ENCODE data around the gene SH2B3.
A peak's percentile ranks its signal among the peaks of the same experiment; 100 is the strongest.
"Not testable (repeated sequence)": the region's sequence is repeated elsewhere in the genome, so short reads cannot be mapped to it uniquely, and the experiment has no call there.

The SH2B3 gene

DNA sequence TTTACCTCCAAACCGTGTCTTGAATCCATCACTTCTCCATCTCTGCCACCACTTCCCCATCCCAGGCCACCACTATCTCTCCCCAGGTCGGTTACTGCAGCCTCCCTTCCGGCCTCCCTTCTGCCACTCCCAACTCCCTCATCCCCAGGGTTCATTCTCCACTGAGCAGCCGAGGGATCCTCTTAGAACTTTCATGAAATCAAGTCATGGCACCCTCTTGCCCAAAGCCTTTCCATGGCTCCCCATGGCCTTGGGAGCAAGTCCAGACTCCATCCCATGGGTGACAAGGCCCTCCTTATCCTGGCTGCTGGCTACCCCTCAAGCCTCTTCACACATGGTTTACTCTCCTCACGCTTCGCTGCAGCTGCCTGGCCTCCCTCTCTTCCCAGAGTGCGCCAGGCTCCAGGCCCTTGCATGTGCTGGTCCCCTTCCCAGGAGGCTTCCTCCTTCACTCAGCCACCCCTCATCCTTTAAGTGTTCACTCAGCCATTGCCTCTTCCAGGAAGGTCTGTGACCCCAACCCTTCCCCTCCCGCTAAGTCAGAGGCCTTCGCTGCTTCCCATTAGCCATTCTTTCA lies 17.9 kb upstream of the SH2B3 start:
- DNase-seq: no peak

DNA sequence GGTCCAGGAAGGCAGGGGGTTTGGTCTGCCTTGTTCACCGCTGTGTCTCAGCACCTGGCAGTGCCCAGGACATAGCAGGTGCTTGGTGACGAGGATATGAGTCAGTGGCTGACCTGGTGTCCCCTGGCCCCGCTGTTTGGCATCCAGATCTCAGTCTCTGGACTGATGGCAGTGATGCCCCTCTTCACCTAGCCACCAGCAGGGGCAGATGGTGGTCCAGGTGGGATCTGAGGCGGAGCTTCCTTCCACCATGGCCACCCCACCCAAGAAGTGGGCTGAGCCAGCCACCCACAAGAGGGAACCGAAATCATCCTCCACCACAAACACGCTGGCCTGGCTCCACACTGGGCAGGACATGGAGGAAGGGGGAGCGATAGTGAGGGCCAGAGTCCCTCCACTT lies 16.1 kb upstream of the SH2B3 start:
- no peak for DNase-seq

GRCh38 chr12:111390910-111391309 lies 14.8 kb upstream of the SH2B3 start:
- no peak for DNase-seq

GRCh38 chr12:111393700-111394300 lies 11.9 kb upstream of the SH2B3 start:
- no peak for DNase-seq

DNA sequence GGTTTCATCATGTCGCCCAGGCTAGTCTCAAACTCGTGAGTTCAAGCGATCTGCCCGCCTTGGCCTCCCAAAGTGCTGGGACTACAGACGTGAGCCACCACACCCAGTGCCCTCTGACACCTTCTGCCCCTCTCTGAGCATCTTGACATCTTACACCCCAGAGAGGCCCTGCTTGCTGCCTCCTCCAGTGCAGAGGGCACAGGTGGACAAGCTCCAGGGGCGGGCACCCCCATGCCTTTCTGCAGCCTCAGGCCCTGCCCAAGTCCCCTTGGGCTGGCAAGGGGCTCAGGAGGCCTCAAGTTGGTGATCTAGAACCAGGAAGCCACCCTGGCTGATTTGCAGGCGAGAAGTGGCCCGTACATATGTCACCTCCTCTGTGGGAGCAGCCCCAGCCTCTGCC lies 11.2 kb upstream of the SH2B3 start:
- no peak for DNase-seq

DNA sequence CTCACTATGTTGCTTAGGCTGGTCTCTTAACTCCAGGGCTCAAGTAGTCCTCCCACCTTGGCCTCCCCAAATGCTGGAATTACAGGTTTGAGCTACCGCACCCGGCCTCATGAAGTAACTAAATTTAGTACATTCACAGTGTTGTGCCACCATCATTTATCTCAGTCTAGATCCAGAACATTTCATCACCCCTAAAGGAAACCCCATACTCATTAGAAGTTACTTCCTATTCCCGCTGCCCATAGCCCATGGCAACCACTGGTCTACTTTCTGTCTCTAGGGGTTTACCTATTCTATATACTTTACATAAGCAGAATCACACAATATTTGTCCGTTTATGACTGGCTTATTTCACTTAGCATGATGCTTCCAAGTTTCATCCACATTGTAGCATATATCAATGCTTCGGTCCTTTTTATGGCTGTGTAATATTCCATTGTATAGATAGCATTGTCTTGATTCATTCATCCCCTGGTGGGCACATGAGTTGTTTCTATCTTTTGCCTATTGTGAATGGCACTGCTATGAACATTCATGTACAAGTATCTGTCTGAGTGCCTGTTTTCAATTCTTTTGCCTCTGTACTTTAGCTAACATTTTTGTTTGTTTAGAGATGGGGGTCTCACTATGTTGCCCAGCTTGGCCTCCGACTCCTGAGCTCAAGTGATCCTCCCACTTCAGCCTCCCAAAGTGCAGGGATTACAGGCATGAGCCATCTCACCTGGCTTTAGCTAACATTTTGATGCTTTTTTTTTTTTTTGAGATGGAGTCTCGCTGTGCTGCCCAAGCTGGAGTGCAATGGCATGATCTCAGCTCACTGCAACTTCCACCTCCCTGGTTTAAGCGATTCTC lies 10.2 kb upstream of the SH2B3 start:
- no peak for DNase-seq

DNA sequence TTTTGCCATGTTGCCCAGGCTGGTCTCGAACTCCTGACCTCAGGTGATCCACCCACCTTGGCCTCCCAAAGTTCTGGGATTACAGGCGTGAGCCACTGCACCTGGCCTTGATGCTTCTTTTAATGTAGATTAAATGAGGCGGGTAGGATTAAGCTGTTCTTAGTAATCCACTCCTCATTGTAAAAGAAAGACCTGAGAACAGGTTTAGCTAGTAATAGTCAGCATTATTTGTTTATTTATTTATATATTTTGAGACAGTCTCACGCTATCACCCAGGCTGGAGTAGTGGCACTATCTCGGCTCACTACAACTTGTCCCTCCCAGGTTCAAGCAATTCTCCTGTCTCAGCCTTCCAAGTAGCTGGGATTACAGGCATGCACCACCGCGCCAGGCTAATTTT lies 9.5 kb upstream of the SH2B3 start:
- DNase-seq: not testable (repeated sequence)

DNA sequence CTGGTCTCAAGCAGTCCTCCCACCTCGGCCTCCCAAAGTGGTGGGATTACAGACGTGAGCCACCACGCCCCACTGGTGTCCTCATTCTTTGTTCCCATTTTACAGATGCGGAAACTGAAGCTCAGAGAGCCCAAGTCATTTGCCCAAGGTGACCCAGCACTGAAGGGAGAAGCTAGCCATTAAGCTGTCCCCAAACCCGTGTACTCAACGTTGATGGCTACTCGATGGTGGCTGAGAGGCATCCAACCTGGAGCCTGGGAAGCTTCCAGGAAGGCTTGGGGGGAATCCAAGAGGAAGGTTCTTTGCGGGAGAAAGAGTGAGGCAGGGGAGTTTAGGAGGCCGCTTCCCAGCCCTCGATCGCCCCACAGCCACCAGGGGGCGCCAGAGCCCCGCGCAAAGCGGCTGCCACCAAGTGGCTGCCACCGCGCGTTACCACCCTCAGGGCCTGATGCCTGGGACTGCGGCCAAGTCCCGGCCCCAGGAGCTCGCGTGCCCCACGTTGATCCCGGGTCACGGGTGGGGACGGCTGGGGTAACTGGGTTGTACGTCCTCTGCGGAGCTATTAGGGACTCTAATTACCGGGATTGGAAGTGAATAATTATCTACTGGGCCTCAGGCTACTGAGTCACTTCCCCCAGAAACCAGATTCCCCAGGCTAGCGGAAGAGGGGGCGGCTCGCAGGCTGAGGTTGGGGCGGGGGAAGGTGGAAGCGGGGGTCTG lies 8.8 kb upstream of the SH2B3 start:
- peak; percentile 96 for DNase-seq

GRCh38 chr12:111398530-111398929 lies 7.2 kb upstream of the SH2B3 start:
- DNase-seq: no peak

DNA sequence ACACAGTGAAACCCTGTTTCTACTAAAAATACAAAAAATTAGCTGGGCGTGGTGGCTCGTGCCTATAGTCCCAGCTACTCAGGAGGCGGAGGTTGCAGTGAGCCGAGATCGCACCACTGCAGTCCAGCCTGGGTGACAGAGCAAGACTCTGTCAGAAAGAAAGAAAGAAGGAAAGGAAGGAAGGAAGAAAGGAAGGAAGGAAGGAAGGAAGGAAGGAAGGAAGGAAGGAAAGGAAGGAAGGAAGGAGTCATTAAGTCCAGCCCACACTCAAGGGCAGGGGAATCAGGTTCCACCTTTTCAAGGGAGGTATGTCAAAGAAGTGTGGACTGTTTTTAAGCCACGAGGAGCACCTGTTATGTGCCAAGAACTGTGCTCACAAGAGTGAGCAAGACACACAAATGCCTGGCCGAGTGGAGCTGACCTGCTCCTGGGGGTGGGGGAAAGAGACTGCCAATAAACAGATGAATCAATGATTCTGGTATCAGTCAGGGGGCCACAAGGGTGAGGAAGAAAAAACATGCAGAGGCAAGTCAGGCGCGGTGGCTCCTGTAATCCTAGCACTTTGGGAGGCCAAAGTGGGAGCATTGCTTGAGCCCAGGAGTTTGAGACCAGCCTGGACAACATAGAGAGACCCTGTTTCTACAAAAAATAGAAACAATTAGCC lies 5.8 kb upstream of the SH2B3 start:
- DNase-seq: not testable (repeated sequence)

DNA sequence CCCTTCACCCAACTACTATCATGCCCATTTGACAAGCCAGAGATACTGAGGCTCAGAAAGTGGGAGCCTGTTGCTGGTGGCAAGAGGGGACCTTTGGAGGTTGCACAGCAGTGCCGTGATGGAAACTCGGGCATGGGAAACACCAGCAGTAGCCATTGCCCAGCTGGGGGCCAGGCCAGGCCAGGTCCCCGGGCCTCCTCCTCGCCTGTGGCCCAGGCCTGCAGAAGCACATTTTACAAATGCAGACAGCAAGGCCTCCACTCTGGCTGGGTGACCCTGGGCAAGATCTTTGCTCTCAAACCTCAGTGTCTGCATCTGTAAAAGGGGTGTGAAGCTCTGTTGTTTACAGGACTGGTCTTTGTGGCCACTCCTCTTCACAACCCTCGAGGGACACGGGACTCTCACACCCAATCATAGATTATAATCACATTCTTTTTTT lies 4.5 kb upstream of the SH2B3 start:
- DNase-seq: no peak

- DNase-seq: not testable (repeated sequence)
These were observed 3.3 kb upstream of the SH2B3 start for GRCh38 chr12:111402490-111402824.

- DNase-seq: peak; percentile 89
These were observed 1.2 kb upstream of the SH2B3 start for GRCh38 chr12:111404362-111405148.

- peak; percentile 99 for DNase-seq
These were observed 419 bp upstream of the SH2B3 start for GRCh38 chr12:111405149-111405858.

DNA sequence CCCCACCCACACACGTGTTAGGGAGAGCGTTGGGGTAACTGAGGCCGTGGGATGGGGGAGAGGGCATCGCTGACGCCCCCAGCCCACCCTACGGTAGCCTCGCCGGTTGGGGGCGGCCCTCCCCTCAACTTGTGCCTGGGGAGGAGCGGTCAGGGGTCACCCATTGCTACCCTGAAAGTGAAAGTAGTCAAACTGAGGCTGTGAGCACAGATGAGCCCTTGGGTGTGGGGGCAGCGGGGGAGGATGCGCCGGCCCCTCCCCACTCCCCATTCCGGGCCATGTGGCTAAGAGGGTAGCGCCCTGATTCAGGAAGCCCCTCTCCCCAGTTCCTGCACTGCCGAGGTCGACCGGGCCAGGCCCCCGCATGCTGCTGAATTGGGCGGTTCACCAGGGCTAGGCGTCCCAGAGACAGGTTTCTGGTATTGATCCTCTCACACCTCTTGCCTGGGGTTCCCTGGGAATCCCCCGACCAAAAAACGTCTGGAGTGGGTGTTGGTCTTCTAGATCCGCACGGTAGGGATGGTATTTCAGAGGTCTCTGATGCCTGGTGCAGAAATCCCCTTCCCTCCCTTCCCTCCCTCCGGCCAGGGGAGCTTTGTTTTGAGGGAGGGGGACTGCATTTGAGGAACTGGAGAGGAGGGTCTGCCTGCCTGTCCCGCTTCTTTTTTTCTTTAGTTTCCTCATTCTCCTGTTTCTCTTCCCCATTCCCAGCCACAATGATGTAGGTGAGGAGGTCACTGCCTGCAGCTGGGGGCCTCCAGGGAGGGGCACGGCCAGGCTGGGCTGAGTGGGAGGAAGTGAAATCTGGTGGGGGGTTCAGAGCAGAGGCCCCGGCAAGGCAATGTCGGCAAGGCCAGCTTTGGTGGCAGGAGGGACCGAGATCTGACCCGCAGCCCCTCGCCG lies 1.0 kb downstream of the SH2B3 start:
- peak; percentile 85 for DNase-seq

DNA sequence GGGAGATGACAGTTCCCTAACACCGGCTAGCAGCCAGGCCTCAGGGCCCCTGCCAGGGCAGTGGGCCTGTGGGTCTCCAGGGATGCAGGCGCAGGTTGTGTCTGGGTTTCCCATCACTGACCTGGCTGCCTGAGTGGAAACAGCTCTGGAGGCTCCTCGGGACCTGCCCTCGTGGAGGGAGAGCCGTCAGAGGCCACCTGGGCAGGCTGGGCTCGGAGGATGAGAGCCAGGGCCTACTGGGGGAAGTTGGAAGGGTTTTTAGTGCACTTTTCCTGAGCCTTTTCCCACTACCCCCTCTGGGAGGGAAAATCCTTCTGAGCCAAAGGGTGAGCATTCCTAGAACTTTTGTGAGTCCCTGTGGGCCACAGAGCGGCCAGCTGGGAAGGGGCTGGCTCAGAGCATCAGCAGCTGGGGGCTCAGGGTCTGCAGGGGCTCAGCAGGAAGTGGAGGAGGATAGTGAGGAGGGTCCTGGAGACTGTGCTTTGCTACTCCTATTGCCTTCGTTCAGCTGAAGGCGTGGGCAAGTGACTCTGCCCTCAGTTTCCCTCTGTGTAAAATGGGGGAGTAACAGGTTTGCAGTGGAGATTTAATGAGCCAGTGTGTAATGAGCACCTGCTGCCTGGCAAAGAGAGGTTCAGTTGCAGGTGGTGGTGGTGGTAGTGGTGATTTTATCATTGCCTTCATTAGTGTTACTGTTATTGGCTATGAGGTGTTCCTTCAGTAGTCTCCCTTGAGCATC lies 1.8 kb downstream of the SH2B3 start:
- no peak for DNase-seq

DNA sequence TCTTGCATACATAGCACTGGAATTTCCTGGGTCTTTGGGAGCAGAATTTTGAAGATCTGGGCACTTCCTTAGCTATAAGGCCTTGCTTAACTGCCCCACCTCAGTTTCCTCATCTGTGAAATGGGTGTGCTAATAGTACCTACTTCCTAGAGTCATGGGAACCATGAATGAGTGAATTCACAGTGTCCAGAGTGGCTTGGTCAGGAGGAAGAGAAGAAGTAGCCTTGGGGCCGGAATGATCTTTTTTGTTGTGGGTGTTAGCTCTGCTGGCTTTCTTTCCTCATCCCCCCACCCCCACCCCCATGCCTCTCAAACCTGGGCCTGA lies 2.4 kb downstream of the SH2B3 start:
- no peak for DNase-seq

GRCh38 chr12:111408686-111409402 lies 3.1 kb downstream of the SH2B3 start:
- DNase-seq: no peak

GRCh38 chr12:111409403-111409779 lies 3.7 kb downstream of the SH2B3 start:
- DNase-seq: no peak
